Suprapubic skin (tissue), 4 donors: ENCODE results near the gene DCTN3. TPM values are rescaled to one million over a fixed set of nuclear protein-coding genes. Genes with fewer than 3 reads are reported as not detected.
A peak's percentile ranks its signal among the peaks of the same experiment; 100 is the strongest.

Experiments
- DNase-seq, 2 donors: peaks; one replicate each; pipeline ENCODE4 v3.0.0-alpha.2; 2019; ENCODE audit warnings: low spot score in 2 of 2
- H3K27ac ChIP-seq: fragments of 200-600 bp; sonication (generic); one replicate; pipeline ENCODE4 v1.5.1; 2019
- H3K27me3 ChIP-seq: fragments of 200-600 bp; sonication (generic); one replicate; pipeline ENCODE4 v1.5.1; 2019
- H3K36me3 ChIP-seq: fragments of 200-600 bp; sonication (generic); one replicate; pipeline ENCODE4 v1.5.1; 2019
- H3K4me1 ChIP-seq: fragments of 200-600 bp; sonication (generic); one replicate; pipeline ENCODE4 v1.5.1; 2019
- H3K4me3 ChIP-seq: fragments of 200-600 bp; sonication (generic); one replicate; pipeline ENCODE4 v1.5.1; 2019; ENCODE audit warnings: mild to moderate bottlenecking
- H3K9me3 ChIP-seq: fragments of 200-600 bp; sonication (generic); one replicate; pipeline ENCODE4 v1.5.1; 2019
- CTCF ChIP-seq, 2 donors: fragments of 200-600 bp in 1 of 2; fragments of 450-650 bp in 1 of 2; sonication (generic) in 1 of 2; IDR thresholded peaks; one replicate each; pipeline ENCODE4 v1.5.1; 2016 to 2019; ENCODE audit warnings: antibody characterized with exemption in 2 of 2, mild to moderate bottlenecking in 1 of 2, moderate library complexity in 1 of 2
- EP300 ChIP-seq: sonication (generic); formaldehyde crosslinking; IDR thresholded peaks from one replicate; pipeline ENCODE4 v1.6.1; 2017; ENCODE audit warnings: antibody characterized with exemption
- POLR2A ChIP-seq, 2 donors: fragments of 450-650 bp; IDR thresholded peaks; one replicate each; pipeline ENCODE4 v1.6.1; 2017; ENCODE audit warnings: antibody characterized with exemption in 2 of 2, mild to moderate bottlenecking in 2 of 2, moderate library complexity in 2 of 2
- POLR2AphosphoS5 ChIP-seq, 3 donors: sonication (generic); formaldehyde crosslinking; IDR thresholded peaks; one replicate each; pipeline ENCODE4 v1.6.1; 2017; ENCODE audit warnings: antibody characterized with exemption in 3 of 3
- WGBS: methylation state at CpG from one replicate; pipeline ENCODE4 v1.1.5; 2018; 5-methylcytosine and 5-hydroxymethylcytosine counted together
- total RNA-seq, 4 donors: library from RNA; depleted of rRNA; stranded (reverse); fragments of >200 nt; gene quantifications; one replicate each; pipeline ENCODE4 v1.1.0, GENCODE V29; 2016

Gene DCTN3
- total RNA-seq, 4 donors from 2014 or later = 61.2 to 136 (median 121) TPM

DNA sequence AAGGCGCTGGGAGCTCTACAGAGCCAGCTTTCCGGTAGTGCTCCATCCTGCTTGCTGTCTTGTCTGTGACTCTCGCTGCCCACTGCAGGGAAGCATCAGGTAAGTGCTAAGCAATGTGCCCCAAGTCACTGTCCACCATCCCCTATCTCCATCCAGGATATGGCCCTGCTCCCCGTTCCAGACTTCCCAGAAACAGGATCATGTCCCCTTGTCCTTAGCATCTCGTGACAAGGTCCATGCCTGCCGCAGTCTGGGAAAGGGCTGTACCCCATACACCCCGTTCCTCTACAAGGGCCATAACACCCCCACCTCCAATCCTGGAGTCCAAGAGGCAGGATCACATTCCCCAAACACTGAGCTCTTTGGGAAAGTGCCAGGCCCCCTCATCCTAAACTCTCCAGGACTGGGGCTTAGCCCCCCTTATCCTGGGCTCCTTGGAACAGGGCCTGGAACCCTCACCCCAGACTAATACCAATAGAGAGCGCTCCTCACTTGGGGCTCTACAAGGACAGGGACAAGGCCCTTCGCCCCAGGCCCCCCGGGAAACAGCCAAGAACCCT, 9.0 kb downstream of the DCTN3 start:
- Histone ChIP-seq H3K27ac (peak overlapping the region; percentile 84), H3K27me3 (no peaks in the 10 kb centered on the region), H3K36me3 (peaks cover 27% of the 10 kb centered on the region), H3K4me1 (peaks cover 25% of the 10 kb centered on the region), H3K9me3 (no peaks in the 10 kb centered on the region), H3K4me3 (peak overlapping the region; percentile 64)
- no peak for DNase-seq
- WGBS = 73% methylated on average over 5 of the region's 10 CpGs
- TF ChIP-seq POLR2A (IDR thresholded peaks at IDR 0.05) (no peak), POLR2AphosphoS5 (IDR thresholded peaks at IDR 0.05) (no peak), EP300 (no peak), CTCF (IDR thresholded peaks at IDR 0.05) (no peak)

- H3K4me3 ChIP-seq = no peak overlapping the region
- H3K9me3 ChIP-seq = no peaks in the 10 kb centered on the region
- no peak for TF ChIP-seq EP300
- no peak for TF ChIP-seq POLR2A (IDR thresholded peaks at IDR 0.05)
- TF ChIP-seq CTCF (IDR thresholded peaks at IDR 0.05) = no peak
- TF ChIP-seq POLR2AphosphoS5 (IDR thresholded peaks at IDR 0.05) = no peak
- DNase-seq = no peak
- H3K27me3 ChIP-seq = no peaks in the 10 kb centered on the region
- H3K36me3 ChIP-seq = peaks cover 20% of the 10 kb centered on the region
- H3K4me1 ChIP-seq = peaks cover 25% of the 10 kb centered on the region
- H3K27ac ChIP-seq = no peak overlapping the region
- 93% methylated on average over 15 of the region's 20 CpGs for WGBS
Measured at GRCh38 chr9:34610434-34611206, 9.7 kb downstream of the DCTN3 start.

DNA sequence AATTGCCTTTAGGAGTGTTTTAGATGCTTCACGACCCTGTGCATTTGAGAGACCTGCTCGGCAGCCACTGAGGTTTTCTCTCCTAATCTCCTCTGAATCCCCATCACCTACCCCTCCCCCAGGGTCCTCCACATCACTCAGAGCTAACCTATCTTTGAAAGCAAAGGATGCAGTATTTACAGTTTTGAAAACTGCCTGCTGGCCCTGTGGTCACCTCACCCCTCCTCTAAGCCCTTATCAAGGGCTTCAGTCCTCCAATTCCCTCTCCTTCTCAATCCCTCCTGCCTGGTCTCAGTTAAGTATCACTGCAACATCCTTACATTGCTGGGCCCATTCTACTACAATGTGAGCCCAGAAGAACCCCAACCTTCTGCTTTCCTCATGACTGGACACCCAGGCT, 13.0 kb downstream of the DCTN3 start:
- Histone ChIP-seq H3K9me3 (no peaks in the 10 kb centered on the region), H3K4me3 (no peak overlapping the region), H3K36me3 (no peaks in the 10 kb centered on the region), H3K27me3 (no peaks in the 10 kb centered on the region), H3K27ac (no peak overlapping the region), H3K4me1 (peaks cover 19% of the 10 kb centered on the region)
- DNase-seq = no peak
- TF ChIP-seq POLR2A (IDR thresholded peaks at IDR 0.05) (no peak), EP300 (no peak), CTCF (IDR thresholded peaks at IDR 0.05) (no peak), POLR2AphosphoS5 (IDR thresholded peaks at IDR 0.05) (no peak)
- 52% methylated on average over 2 of the region's 2 CpGs for WGBS

DNA sequence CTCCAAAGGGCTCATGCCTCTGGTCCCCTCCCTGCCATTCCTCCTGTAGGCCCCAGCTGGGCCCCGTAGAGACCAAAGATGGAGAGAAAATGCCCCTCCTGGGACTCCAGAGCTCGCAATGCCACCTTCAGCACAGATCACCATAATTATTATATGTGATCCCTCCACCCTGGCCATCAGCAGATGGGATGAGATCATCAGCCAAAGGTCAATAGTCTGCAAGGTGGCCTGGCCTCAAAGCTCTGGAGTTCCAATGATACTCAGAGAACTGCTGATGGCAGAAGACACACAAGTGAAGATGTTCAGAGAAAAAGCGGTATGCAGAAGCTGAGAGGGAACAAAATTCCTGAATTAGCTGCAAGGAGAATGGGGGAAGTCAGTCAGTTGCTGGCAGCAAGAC, 13.4 kb downstream of the DCTN3 start:
- no peak for DNase-seq
- no peaks in the 10 kb centered on the region for H3K27me3 ChIP-seq
- H3K36me3 ChIP-seq = no peaks in the 10 kb centered on the region
- H3K27ac ChIP-seq = no peak overlapping the region
- TF ChIP-seq POLR2AphosphoS5 (IDR thresholded peaks at IDR 0.05) (no peak), EP300 (no peak), POLR2A (IDR thresholded peaks at IDR 0.05) (no peak), CTCF (IDR thresholded peaks at IDR 0.05) (no peak)
- 89% methylated on average over 3 of the region's 3 CpGs for WGBS
- H3K4me1 ChIP-seq = peaks cover 17% of the 10 kb centered on the region
- no peaks in the 10 kb centered on the region for H3K9me3 ChIP-seq
- H3K4me3 ChIP-seq = no peak overlapping the region

- no peak for DNase-seq
- H3K9me3 ChIP-seq = no peaks in the 10 kb centered on the region
- no peaks in the 10 kb centered on the region for H3K36me3 ChIP-seq
- H3K27me3 ChIP-seq = no peaks in the 10 kb centered on the region
- peaks cover 16% of the 10 kb centered on the region for H3K4me1 ChIP-seq
- TF ChIP-seq EP300 (no peak), POLR2AphosphoS5 (IDR thresholded peaks at IDR 0.05) (no peak), POLR2A (IDR thresholded peaks at IDR 0.05) (no peak), CTCF (IDR thresholded peaks at IDR 0.05) (no peak)
- H3K27ac ChIP-seq = no peak overlapping the region
- no peak overlapping the region for H3K4me3 ChIP-seq
Measured at GRCh38 chr9:34606190-34606589, 14.1 kb downstream of the DCTN3 start.
